Lung (tissue), 12 donors: ENCODE results near the gene PPP1R15A. TPM values are rescaled to one million over a fixed set of nuclear protein-coding genes. Genes with fewer than 3 reads are reported as not detected.

Experiments used
- ATAC-seq: fragments of 200-7000 bp; cut with Tn5 transposase; one replicate; pipeline ENCODE4 v1.9.1; 2020; ENCODE audit warnings: moderate number of reproducible peaks; ENCODE audit not compliant: insufficient read depth, low FRiP score
- DNase-seq, 3 donors: peaks; one replicate each; pipeline ENCODE4 v3.0.0-alpha.2; 2013 to 2017
- H3K27ac ChIP-seq, 2 donors: one replicate each; pipeline ENCODE4 v1.5.1; 2013; ENCODE audit warnings: mild to moderate bottlenecking in 2 of 2, moderate library complexity in 2 of 2, control low read depth in 1 of 2, inconsistent platforms in 1 of 2, low read depth in 1 of 2, low read length in 1 of 2
- H3K27me3 ChIP-seq, 3 donors: one replicate each; pipeline ENCODE4 v1.5.1; 2013; ENCODE audit warnings: low read length in 2 of 3; ENCODE audit not compliant: control insufficient read depth in 3 of 3, insufficient read depth in 3 of 3
- H3K36me3 ChIP-seq, 4 donors: one replicate each; pipeline ENCODE4 v1.5.1; 2013; ENCODE audit warnings: low read length in 4 of 4, mild to moderate bottlenecking in 1 of 4, moderate library complexity in 1 of 4; ENCODE audit not compliant: control insufficient read depth in 4 of 4, insufficient read depth in 4 of 4
- H3K4me1 ChIP-seq, 5 donors: one replicate each; pipeline ENCODE4 v1.5.1; 2013; ENCODE audit warnings: low read length in 5 of 5, mild to moderate bottlenecking in 2 of 5, moderate library complexity in 1 of 5; ENCODE audit not compliant: control insufficient read depth in 5 of 5, insufficient read depth in 5 of 5
- H3K4me3 ChIP-seq: one replicate; pipeline ENCODE4 v1.5.1; 2013; ENCODE audit warnings: mild to moderate bottlenecking, control low read depth, moderate library complexity
- H3K9ac ChIP-seq, 2 donors: one replicate each; pipeline ENCODE4 v1.5.1; 2013; ENCODE audit warnings: low read length in 2 of 2, control low read depth in 1 of 2; ENCODE audit not compliant: insufficient read depth in 1 of 2
- H3K9me3 ChIP-seq, 4 donors: one replicate each; pipeline ENCODE4 v1.5.1; 2013; ENCODE audit warnings: low read length in 3 of 4, mild to moderate bottlenecking in 1 of 4, moderate library complexity in 1 of 4; ENCODE audit not compliant: control insufficient read depth in 4 of 4, insufficient read depth in 3 of 4
- CTCF ChIP-seq: IDR thresholded peaks from 2 replicates; pipeline ENCODE4 v1.5.1; 2012; ENCODE audit warnings: mild to moderate bottlenecking; ENCODE audit errors: control extremely low read depth, extremely low read depth
- WGBS, 2 donors: extraction: QIAGEN DNeasy Blood & Tissue Kit; methylation state at CpG; one replicate each; pipeline ENCODE4 v1.1.7; 2013; 5-methylcytosine and 5-hydroxymethylcytosine counted together
- polyA plus RNA-seq, 2 donors: library from polyadenylated mRNA; stranded (reverse); fragments of 200-250 nt; gene quantifications; one replicate each; pipeline ENCODE4 v1.2.1, GENCODE V29; 2013
- total RNA-seq, 2 donors: library from RNA; depleted of rRNA in 1 of 2; stranded (reverse); fragments of >200 nt in 1 of 2; gene quantifications; one replicate each; pipeline ENCODE4 v1.2.1, GENCODE V29; 2014 to 2021
- donor health status: control.
- donor health status: control.
- donor health status: Bipolar disorder and iron deficiency.
- donor health status: healthy.
- donor health status: DM: yes; HTN: yes; CAD: no.

The PPP1R15A gene
- total and polyA plus RNA-seq, 4 donors = 101 to 208 (median 153) TPM

DNA sequence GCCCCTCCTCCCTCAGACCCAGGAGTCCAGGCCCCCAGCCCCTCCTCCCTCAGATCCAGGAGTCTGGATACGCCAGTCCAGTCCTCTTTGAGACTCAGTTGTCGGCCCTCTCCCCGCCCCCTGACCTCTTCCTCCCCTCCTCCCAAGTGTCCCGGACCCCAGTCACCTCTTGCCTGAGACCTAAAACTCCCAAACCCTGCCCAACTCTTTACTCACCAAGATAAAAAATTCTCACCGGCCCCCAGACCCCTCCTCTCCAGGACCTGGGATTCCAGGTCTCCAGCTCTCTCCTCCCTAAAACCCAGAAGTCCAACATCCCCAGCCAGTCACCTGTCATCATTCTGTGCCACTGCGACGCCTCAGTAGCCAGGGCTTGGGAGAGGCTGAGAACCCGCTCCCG is 34.5 kb upstream of the PPP1R15A start:
- DNase-seq = no peak
- 65% methylated on average over 9 of the region's 9 CpGs for WGBS, 2 donors
- Histone ChIP-seq H3K36me3 (peaks cover 0 to 6% (median 0%) of the 10 kb centered on the region in 4 donors), H3K27ac (no peak overlapping the region), H3K9me3 (no peaks in the 10 kb centered on the region), H3K9ac (no peak overlapping the region), H3K4me3 (no peak overlapping the region), H3K4me1 (peaks cover 0 to 18% (median 0%) of the 10 kb centered on the region in 5 donors), H3K27me3 (no peaks in the 10 kb centered on the region)
- ATAC-seq = no peak
- TF ChIP-seq CTCF = no peak

GRCh38 chr19:48841047-48841446 is 31.2 kb upstream of the PPP1R15A start:
- no peak overlapping the region for H3K4me3 ChIP-seq
- DNase-seq (no peak), ATAC-seq (no peak)
- H3K9ac ChIP-seq = no peak overlapping the region
- H3K4me1 ChIP-seq = peaks cover 0 to 13% (median 0%) of the 10 kb centered on the region in 5 donors
- H3K27ac ChIP-seq = no peak overlapping the region
- H3K36me3 ChIP-seq = peaks cover 0 to 7% (median 3%) of the 10 kb centered on the region in 4 donors
- H3K9me3 ChIP-seq = no peaks in the 10 kb centered on the region
- H3K27me3 ChIP-seq = no peaks in the 10 kb centered on the region
- no peak for TF ChIP-seq CTCF
- 92 to 97% methylated on average over 16 of the region's 16 CpGs for WGBS, 2 donors

DNA sequence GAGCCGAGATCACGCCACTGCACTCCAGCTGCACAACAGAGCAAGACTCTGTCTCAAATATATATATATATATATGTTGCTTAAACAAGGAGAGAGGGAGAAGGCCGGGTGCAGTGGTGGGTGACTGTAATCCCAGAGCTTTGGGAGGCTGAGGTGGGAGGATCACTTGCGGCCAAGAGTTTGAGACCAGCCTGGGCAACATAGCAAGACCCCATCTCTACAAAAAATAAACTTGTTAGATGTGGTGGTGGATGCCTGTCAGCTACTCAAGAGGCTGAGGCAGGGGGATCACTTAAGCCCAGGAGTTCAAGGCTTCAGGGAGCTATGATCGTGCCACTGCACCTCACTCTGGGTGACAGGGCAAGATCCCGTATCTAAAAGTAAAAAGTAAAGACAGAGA is 30.6 kb upstream of the PPP1R15A start:
- H3K4me1 ChIP-seq = peaks cover 0 to 8% (median 0%) of the 10 kb centered on the region in 5 donors
- TF ChIP-seq CTCF = no peak
- no peak overlapping the region for H3K27ac ChIP-seq
- no peaks in the 10 kb centered on the region for H3K9me3 ChIP-seq
- ATAC-seq (no peak), DNase-seq (no peak)
- no peak overlapping the region for H3K4me3 ChIP-seq
- 89 to 96% methylated on average over 6 of the region's 6 CpGs for WGBS, 2 donors
- H3K27me3 ChIP-seq = no peaks in the 10 kb centered on the region
- H3K36me3 ChIP-seq = peaks cover 0 to 7% (median 4%) of the 10 kb centered on the region in 4 donors
- no peak overlapping the region for H3K9ac ChIP-seq

- 44 to 47% methylated on average over 2 of the region's 2 CpGs for whole genome bisulfite sequencing, 2 donors
- DNase-seq = peak; percentile 74 to 86 (median 83)
- Histone ChIP-seq H3K4me3 (no peak overlapping the region), H3K9me3 (no peaks in the 10 kb centered on the region), H3K27me3 (no peaks in the 10 kb centered on the region), H3K27ac (no peak overlapping the region), H3K36me3 (peaks cover 0 to 12% (median 6%) of the 10 kb centered on the region in 4 donors), H3K9ac (peak overlapping the region in 1 of 2 donors; percentile 62), H3K4me1 (peaks cover 0 to 5% (median 0%) of the 10 kb centered on the region in 5 donors)
- ATAC-seq = no peak
- TF ChIP-seq CTCF = peak; percentile 67
These were observed 29.4 kb upstream of the PPP1R15A start for GRCh38 chr19:48842789-48843162.
